ENCODE data around the gene NBAS. TPM values are rescaled to one million over a fixed set of nuclear protein-coding genes. Genes with fewer than 3 reads are reported as not detected.

NBAS gene
- total RNA-seq, 1 donor from 2014 or later, result 29.7 TPM

GRCh38 chr2:15154297-15154696 lies 406.8 kb downstream of the NBAS start:
- Histone ChIP-seq H3K36me3 (no peaks in the 10 kb centered on the region), H3K4me1 (no peaks in the 10 kb centered on the region), H3K9me3 (no peaks in the 10 kb centered on the region), H3K4me3 (no peak overlapping the region), H3K27me3 (no peaks in the 10 kb centered on the region), H3K27ac (no peak overlapping the region)
- intact Hi-C loops (cut with DNase I), result no loop called here
- no peak for TF ChIP-seq CTCF (IDR thresholded peaks at IDR 0.05)
- no peak for TF ChIP-seq POLR2AphosphoS5 (IDR thresholded peaks at IDR 0.05; ENCODE audit: insufficient read depth in 1 of 2, low read depth in 1 of 2)
- no peak for TF ChIP-seq POLR2A (IDR thresholded peaks at IDR 0.05)
- DNase-seq (ENCODE audit: extremely low spot score in 2 of 2), result no peak

DNA sequence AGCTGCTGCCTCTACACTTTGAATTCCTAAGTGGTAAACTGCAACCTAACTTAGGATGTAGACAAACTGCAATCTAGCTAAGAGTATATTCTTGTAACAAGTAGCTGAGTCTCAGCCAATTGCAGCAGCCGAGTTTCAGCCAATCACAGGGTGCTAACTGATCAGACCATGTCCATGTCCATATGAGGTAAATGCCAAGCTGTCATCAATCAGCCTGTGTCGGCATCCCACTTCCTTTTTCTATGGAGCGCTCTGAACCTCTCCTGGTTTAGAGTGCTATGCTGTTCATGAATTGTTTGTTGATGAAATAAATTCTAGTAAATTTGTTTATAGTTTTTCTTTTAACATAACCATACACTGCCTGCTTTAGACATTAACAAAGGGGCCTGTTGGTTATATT lies 408.8 kb downstream of the NBAS start:
- H3K27me3 ChIP-seq, result no peaks in the 10 kb centered on the region
- H3K27ac ChIP-seq, result no peak overlapping the region
- no peak for DNase-seq (ENCODE audit: extremely low spot score in 2 of 2)
- H3K36me3 ChIP-seq, result no peaks in the 10 kb centered on the region
- no peaks in the 10 kb centered on the region for H3K4me1 ChIP-seq
- no peaks in the 10 kb centered on the region for H3K9me3 ChIP-seq
- TF ChIP-seq CTCF (IDR thresholded peaks at IDR 0.05) (no peak), POLR2AphosphoS5 (IDR thresholded peaks at IDR 0.05; ENCODE audit: insufficient read depth in 1 of 2, low read depth in 1 of 2) (no peak), POLR2A (IDR thresholded peaks at IDR 0.05) (no peak)
- H3K4me3 ChIP-seq, result no peak overlapping the region
- intact Hi-C loops (cut with DNase I), result no loop called here

DNA sequence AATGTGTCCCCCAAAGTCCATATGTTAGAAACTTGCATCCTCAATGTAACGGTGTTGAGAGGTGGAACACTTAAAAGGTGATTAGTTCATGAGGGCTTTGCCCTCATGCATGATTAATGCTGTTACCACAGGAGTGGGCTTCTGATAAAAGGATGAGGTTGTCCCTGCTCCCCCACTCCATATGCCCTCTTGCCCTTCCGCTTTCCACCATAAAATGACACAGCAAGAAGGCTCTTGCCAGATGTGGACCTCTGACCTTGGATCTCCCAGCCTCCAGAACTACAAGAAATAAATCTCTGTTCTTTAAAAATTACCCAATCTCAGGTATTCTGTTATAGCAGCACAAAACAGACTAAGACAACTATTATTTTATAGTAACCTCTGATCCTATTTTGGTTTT lies 412.1 kb downstream of the NBAS start:
- no peak overlapping the region for H3K27ac ChIP-seq
- intact Hi-C loops (cut with DNase I), result no loop called here
- H3K4me1 ChIP-seq, result no peaks in the 10 kb centered on the region
- TF ChIP-seq CTCF (IDR thresholded peaks at IDR 0.05), result no peak
- no peak for TF ChIP-seq POLR2A (IDR thresholded peaks at IDR 0.05)
- TF ChIP-seq POLR2AphosphoS5 (IDR thresholded peaks at IDR 0.05; ENCODE audit: insufficient read depth in 1 of 2, low read depth in 1 of 2), result no peak
- DNase-seq (ENCODE audit: extremely low spot score in 2 of 2), result no peak
- H3K9me3 ChIP-seq, result no peaks in the 10 kb centered on the region
- H3K36me3 ChIP-seq, result no peaks in the 10 kb centered on the region
- H3K27me3 ChIP-seq, result no peaks in the 10 kb centered on the region
- H3K4me3 ChIP-seq, result no peak overlapping the region

- no peaks in the 10 kb centered on the region for H3K9me3 ChIP-seq
- TF ChIP-seq POLR2AphosphoS5 (IDR thresholded peaks at IDR 0.05; ENCODE audit: insufficient read depth in 1 of 2, low read depth in 1 of 2) (no peak), CTCF (IDR thresholded peaks at IDR 0.05) (no peak), POLR2A (IDR thresholded peaks at IDR 0.05) (no peak)
- no peaks in the 10 kb centered on the region for H3K27me3 ChIP-seq
- no peaks in the 10 kb centered on the region for H3K36me3 ChIP-seq
- intact Hi-C loops (cut with DNase I), result no loop called here
- peaks cover 6% of the 10 kb centered on the region for H3K4me1 ChIP-seq
- H3K4me3 ChIP-seq, result no peak overlapping the region
- no peak for DNase-seq (ENCODE audit: extremely low spot score in 2 of 2)
- H3K27ac ChIP-seq, result no peak overlapping the region
These were observed 413.5 kb downstream of the NBAS start for GRCh38 chr2:15147591-15147990.

DNA sequence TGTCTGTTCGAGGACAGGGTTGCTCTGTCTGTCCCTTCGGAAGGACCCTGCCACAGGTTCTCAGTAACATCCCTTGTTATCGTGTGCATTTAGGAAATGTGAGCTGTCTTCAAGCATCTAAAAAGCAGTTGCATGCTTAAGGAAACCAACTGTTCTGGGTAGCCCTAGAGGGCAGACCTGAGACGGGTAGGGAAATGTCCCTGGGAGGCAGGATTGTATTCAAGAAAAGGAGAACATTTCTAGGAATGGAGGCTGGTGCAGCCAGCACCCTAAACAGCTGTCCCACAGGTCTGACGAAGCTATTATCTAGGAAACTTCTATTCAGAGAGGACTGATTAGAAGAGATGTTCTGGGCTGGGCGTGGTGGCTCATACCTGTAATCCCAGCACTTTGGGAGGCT lies 414.2 kb downstream of the NBAS start:
- H3K4me1 ChIP-seq, result peaks cover 11% of the 10 kb centered on the region
- no peak overlapping the region for H3K4me3 ChIP-seq
- no peaks in the 10 kb centered on the region for H3K36me3 ChIP-seq
- DNase-seq (ENCODE audit: extremely low spot score in 2 of 2), result no peak
- intact Hi-C loops (cut with DNase I), result no loop called here
- no peak overlapping the region for H3K27ac ChIP-seq
- no peaks in the 10 kb centered on the region for H3K9me3 ChIP-seq
- no peaks in the 10 kb centered on the region for H3K27me3 ChIP-seq
- TF ChIP-seq POLR2AphosphoS5 (IDR thresholded peaks at IDR 0.05; ENCODE audit: insufficient read depth in 1 of 2, low read depth in 1 of 2), result no peak
- TF ChIP-seq CTCF (IDR thresholded peaks at IDR 0.05), result no peak
